ENCODE results near the gene HRH2. TPM values are rescaled to one million over a fixed set of nuclear protein-coding genes. Genes with fewer than 3 reads are reported as not detected.
A peak's percentile ranks its signal among the peaks of the same experiment; 100 is the strongest.

HRH2 gene
- total RNA-seq, 1 donor from 2014 or later: 46.6 TPM

- DNase-seq (ENCODE audit: missing footprints) (no peak), ATAC-seq (no peak)
- intact Hi-C loops (cut with DNase I): loop anchor here (5.0 kb wide), 1 partner anchor 89 kb away; no protein-coding TSS in a partner anchor
Measured at GRCh38 chr5:175686396-175686795, 28.5 kb downstream of the HRH2 start.

DNA sequence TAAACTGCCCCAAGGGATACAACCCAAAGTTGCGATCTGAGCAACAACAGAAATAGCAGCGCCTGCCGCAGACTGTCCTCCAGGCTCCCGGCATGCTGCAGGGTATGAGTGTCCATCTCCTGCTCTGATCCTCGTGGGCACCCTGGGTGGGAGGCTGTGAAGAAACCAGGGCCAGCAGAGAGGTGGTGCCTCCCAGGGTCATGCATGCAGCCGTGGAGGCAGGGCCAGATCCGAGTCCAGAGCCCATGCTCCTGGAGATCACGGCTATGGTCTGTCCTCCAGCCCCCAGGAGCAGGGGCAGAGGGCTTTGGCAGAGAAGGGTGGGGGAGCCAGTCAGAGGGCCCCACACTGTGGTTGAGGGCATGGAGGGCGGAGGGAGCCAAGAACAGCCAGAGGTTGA lies 29.0 kb downstream of the HRH2 start:
- no peak for DNase-seq (ENCODE audit: missing footprints)
- ATAC-seq: no peak
- intact Hi-C loops (cut with DNase I): loop anchor here (5.0 kb wide), 1 partner anchor 90 kb away; no protein-coding TSS in a partner anchor

- intact Hi-C loops (cut with DNase I): loop anchor here (5.0 kb wide), 1 partner anchor 90 kb away; no protein-coding TSS in a partner anchor
- DNase-seq (ENCODE audit: missing footprints) (peak; percentile 85), ATAC-seq (peak; percentile 90)
Measured at GRCh38 chr5:175687231-175687701, 29.4 kb downstream of the HRH2 start.

GRCh38 chr5:175688352-175689146 lies 30.7 kb downstream of the HRH2 start:
- DNase-seq (ENCODE audit: missing footprints) (no peak), ATAC-seq (no peak)
- intact Hi-C loops (cut with DNase I): loop anchor here (5.0 kb wide), 1 partner anchor 91 kb away; no protein-coding TSS in a partner anchor

DNA sequence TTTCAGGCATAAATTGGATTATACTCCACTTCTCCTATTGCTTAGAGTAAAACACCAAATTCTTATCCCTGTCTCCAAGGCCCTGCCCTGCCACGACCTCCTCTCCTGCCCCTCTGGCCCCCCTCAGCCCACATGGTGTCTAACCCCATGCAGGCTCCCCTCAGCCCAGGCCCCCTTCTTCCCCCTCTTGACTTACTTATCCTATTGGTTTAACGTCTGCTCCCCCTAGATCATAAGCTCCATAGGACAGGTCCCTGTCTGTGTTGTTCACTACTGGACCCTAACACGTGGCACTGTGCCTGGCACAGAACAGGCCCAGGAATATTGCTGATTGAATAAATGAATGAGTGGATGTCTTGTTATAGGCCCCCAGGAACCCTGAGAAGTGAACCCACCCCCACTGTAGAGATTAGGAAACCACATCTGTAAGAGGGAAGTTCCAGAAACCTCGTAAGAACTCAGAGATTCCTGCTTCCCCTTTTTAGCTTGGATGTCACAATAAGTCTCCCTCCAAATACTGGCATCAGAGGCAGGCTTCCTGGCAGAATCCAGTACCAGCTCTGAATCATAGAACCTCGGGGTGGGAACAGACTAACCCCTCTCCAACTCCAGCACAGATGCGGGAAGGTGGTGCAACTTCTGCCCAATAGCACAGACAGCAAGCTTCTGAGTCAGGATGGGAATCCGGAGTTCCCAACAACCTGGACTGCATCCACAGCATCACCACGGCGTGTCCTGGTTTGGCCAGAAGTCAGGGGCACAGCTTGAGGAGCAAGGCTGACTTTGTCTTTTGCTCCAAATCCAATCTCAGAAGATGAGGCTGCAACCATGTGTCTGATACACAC lies 31.5 kb downstream of the HRH2 start:
- intact Hi-C loops (cut with DNase I): loop anchor here (5.0 kb wide), 1 partner anchor 92 kb away; no protein-coding TSS in a partner anchor
- DNase-seq (ENCODE audit: missing footprints) (peak; percentile 78), ATAC-seq (peak; percentile 6)

GRCh38 chr5:175690025-175690424 lies 32.2 kb downstream of the HRH2 start:
- intact Hi-C loops (cut with DNase I): no loop called here
- DNase-seq (ENCODE audit: missing footprints) (no peak), ATAC-seq (no peak)

GRCh38 chr5:175690586-175690985 lies 32.7 kb downstream of the HRH2 start:
- DNase-seq (ENCODE audit: missing footprints) (no peak), ATAC-seq (no peak)
- intact Hi-C loops (cut with DNase I): no loop called here

DNA sequence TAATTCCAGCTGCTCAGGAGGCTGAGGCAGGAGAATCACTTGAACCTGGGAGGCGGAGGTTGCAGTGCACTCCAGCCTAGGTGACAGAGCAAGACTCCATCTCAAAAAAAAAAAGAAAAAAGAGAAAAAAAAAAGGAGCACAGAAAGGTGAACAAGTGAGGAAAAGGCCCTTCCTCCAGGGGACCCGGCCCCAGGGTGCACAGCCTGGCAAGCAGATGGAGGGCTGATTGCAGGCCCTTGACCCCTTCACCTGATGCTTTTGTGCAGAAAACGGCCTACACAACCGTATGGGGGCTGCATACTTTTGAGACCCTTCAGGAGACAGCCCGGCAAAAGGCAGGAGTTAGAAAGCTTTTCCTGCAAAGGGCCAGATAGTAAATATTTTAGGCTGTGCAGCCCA lies 33.9 kb downstream of the HRH2 start:
- no peak for DNase-seq (ENCODE audit: missing footprints)
- ATAC-seq: no peak
- intact Hi-C loops (cut with DNase I): no loop called here

DNA sequence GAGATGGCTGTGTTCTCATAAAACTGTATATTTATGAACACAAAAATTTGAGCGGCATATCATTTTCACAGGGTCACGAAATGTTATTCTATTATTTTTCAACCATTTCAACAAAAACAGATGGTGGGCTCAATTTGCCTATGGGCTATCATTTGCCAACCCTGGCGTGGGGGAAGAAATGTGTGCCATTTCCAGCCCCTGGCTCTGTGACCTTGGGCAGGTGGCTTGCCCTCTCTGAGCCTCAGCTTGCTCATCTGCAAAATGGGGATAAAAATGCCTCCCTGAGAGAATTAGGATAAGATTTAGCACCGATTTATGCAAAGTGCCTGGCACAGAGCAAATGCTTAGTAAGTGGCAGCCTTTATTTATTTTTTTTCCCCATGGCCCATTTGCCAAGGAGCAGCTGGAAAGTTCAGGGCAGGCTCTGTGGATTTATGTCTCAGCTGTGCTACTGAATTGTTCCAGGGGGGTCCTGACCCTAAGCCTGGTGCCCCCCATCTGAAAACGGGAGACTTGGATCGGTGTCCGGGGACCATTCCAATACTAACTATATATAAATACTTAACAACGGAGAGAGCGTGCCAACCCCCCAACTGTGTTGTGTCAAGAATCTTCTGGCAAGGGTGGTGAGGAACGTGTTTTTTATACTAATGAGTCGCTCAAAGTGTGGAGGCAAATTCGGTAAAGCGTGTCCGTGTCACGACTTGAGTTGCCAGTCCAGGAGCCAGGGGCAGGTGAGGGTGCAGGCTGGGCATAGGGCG lies 34.5 kb downstream of the HRH2 start:
- intact Hi-C loops (cut with DNase I): no loop called here
- ATAC-seq: no peak
- DNase-seq (ENCODE audit: missing footprints): no peak

DNA sequence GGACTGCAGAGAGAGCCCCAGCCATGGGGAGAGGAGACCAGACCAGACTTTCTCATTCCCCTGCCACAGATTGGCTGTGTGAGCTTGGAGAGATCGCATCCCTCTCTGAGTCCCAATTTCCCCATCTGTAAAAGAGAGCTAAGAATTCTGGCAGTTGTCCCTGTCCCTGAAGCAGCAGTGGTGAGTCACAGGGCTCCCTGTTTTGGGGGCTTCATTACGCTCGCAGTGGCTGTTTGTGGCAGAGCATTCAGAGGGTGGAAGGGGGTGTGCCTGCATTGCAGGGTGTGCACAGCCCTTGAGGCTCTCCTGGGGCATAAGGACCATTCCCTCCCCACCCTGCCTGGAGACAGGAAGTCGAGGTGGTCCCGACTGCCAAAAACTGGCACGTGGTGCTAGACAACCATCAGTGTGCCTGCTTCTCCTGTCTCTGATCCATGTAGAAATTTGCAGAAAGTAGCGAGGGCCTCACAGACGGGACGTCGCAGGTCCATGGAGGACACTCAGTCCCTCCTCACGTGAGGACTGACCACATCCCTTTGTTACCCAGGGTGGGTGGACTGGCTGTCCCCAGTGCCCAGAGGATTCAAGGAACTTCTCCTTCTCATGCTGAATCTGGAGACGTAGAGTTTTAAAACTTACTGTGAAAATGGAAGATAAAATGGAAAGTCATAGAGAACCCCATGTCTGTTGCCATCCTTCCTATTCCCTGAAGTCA lies 35.3 kb downstream of the HRH2 start:
- intact Hi-C loops (cut with DNase I): no loop called here
- DNase-seq (ENCODE audit: missing footprints) (no peak), ATAC-seq (no peak)

- DNase-seq (ENCODE audit: missing footprints) (no peak), ATAC-seq (no peak)
- intact Hi-C loops (cut with DNase I): no loop called here
Measured at GRCh38 chr5:175693741-175694140, 35.9 kb downstream of the HRH2 start.

GRCh38 chr5:175694371-175695160 lies 36.7 kb downstream of the HRH2 start:
- intact Hi-C loops (cut with DNase I): no loop called here
- ATAC-seq: peak; percentile 3
- DNase-seq (ENCODE audit: missing footprints): no peak

DNA sequence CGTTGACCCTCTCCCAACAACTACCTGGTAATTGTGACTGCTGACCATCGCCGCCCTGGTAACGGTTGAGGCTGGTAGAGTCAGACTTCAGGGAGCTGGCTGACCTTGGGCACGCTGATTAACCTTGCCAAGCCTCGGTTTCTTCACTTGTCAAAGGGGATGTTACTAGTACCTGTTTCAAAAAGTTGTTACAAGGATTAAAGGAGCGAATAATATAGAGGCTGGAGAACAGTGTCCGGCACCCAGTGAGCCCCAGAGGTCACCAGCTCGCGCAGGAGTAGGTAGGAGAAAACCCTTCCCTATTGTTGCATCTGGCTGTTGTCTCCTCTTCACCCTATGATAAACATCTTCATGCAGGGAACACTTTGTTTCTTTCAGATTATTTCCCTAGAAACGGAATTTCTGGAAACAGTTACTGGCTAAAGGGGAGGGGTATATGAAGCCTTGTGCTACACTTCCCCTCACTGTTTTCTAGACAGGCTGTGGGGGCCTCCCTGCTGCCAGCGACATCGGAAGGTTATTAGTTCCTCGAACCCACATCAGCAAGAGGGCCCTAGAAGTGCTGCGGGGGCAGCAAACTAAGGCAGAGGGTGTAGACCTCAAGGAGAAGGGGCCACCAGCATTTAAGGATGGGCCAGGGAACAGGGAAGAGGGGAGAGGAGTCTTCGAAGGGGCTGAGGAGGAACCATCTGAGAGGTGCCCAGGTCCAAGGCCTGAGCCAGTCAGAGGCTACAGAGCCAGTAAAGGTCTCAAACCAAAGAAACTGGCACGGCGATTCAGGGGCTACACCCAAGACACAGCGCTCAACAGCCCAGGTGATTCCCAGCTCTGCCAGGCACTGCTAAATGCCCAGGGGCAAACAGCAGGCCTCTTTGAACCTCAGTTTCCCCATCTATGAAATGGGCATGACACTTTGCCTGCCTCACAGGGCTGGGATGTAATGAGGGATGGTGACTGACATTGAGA lies 37.6 kb downstream of the HRH2 start:
- intact Hi-C loops (cut with DNase I): no loop called here
- DNase-seq (ENCODE audit: missing footprints) (no peak), ATAC-seq (peak; percentile 23)

DNA sequence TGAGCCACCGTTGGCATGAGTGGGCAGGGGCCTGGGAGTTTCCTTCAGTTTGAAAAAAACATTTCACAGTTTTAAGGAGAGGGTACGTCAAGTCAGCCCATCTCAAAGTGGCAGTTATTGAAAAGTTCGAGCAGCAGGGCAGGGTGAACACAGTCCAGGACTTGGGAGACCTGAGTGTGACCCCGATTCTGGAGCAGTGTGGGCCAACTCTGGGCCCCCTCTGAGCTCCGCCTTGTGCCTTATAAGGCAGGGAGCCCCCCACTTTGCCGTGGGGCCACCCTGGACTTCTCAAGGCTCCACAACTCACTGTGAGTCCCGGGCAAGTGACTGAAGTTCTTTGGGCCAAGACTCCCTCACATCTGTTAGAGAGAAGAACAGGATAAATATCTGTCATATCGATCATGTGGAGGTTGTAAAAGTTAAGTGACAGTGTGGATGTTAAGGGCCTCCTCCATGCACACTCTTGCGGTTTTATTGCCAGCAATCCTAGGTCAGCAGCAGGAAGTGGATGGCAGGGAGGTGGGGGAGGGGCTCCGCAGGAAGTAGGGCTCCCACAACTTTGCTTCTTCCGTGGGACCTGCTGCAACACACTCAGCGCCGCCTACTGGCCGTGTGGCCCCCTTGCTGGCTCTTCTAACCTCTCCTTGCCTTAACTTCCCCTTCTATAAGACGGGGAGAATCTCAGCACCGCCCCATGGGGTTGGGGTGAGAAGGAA lies 38.4 kb downstream of the HRH2 start:
- intact Hi-C loops (cut with DNase I): no loop called here
- ATAC-seq (peak; percentile 51), DNase-seq (ENCODE audit: missing footprints) (peak; percentile 95)

GRCh38 chr5:175696855-175697198 lies 39.0 kb downstream of the HRH2 start:
- no peak for DNase-seq (ENCODE audit: missing footprints)
- intact Hi-C loops (cut with DNase I): no loop called here
- no peak for ATAC-seq

DNA sequence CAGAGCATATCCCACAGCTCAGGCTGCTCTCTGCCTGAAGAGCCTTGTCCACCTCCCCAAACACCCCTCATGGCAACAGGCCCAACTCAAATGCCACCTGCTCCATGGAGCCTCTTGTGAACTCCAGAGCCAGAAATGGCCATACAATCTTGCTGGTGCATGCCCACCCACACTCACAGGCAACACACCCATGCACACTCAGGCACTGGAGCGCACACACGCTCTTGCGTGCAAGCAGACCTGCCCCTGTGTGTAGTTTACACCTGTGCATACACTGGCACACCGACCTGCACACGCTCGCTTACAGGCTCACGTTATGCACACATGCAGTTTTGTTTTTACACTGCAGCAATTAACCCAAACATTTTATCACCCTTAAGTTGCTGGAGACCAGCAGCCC lies 40.0 kb downstream of the HRH2 start:
- DNase-seq (ENCODE audit: missing footprints) (no peak), ATAC-seq (no peak)
- intact Hi-C loops (cut with DNase I): no loop called here
